Measurements from ENCODE around the gene CDH24. TPM values are rescaled to one million over a fixed set of nuclear protein-coding genes. Genes with fewer than 3 reads are reported as not detected.

CDH24 gene
- total RNA-seq, 2 donors from 2014 or later = 16.9 to 17.2 TPM

- Mint-ChIP-seq H3K9me3 (peaks cover 5% of the 10 kb centered on the region), H3K4me3 (no peak overlapping the region), H3K4me1 (peaks cover 27% of the 10 kb centered on the region), H3K27me3 (ENCODE audit: insufficient read depth) (no peaks in the 10 kb centered on the region), H3K27ac (no peak overlapping the region), H3K36me3 (ENCODE audit: low read depth) (peaks cover 30% of the 10 kb centered on the region)
- DNase-seq = no peak
- Histone ChIP-seq H3K27ac (ENCODE audit: low read depth, low read length) (no peak overlapping the region), H3K9me3 (ENCODE audit: control insufficient read depth, low read length) (no peaks in the 10 kb centered on the region), H3K36me3 (ENCODE audit: control insufficient read depth, insufficient read depth, low read length) (peaks cover 31% of the 10 kb centered on the region), H3K4me1 (ENCODE audit: control insufficient read depth, insufficient read depth, low read length) (peaks cover 19% of the 10 kb centered on the region), H3K4me3 (ENCODE audit: low read length) (no peak overlapping the region), H3K27me3 (ENCODE audit: control insufficient read depth, insufficient read depth, low read length, poor library complexity, severe bottlenecking) (no peaks in the 10 kb centered on the region), H3K9ac (ENCODE audit: extremely low read depth, low read length, poor library complexity, severe bottlenecking) (no peak overlapping the region)
- 95 to 100% methylated on average over 2 to 8 of the region's 9 CpGs for WGBS, 2 experiments (ENCODE audit: insufficient coverage in 1 of 2, insufficient read length in 1 of 2)
- no peak for TF ChIP-seq CTCF (conservative IDR thresholded peaks at IDR 0.05)
Measured at GRCh38 chr14:23049011-23049410, 8.3 kb downstream of the CDH24 start.

- Histone ChIP-seq H3K9ac (ENCODE audit: extremely low read depth, low read length, poor library complexity, severe bottlenecking) (no peak overlapping the region), H3K27me3 (ENCODE audit: control insufficient read depth, insufficient read depth, low read length, poor library complexity, severe bottlenecking) (no peaks in the 10 kb centered on the region), H3K9me3 (ENCODE audit: control insufficient read depth, low read length) (no peaks in the 10 kb centered on the region), H3K36me3 (ENCODE audit: control insufficient read depth, insufficient read depth, low read length) (peaks cover 25% of the 10 kb centered on the region), H3K4me1 (ENCODE audit: control insufficient read depth, insufficient read depth, low read length) (peaks cover 19% of the 10 kb centered on the region), H3K4me3 (ENCODE audit: low read length) (no peak overlapping the region), H3K27ac (ENCODE audit: low read depth, low read length) (no peak overlapping the region)
- 97 to 99% methylated on average over 47 to 85 of the region's 85 CpGs for WGBS, 2 experiments (ENCODE audit: insufficient coverage in 1 of 2, insufficient read length in 1 of 2)
- peaks cover 25% of the 10 kb centered on the region for H3K36me3 Mint-ChIP-seq (ENCODE audit: low read depth)
- no peak overlapping the region for H3K4me3 Mint-ChIP-seq
- H3K4me1 Mint-ChIP-seq = peaks cover 30% of the 10 kb centered on the region
- no peak for DNase-seq
- no peaks in the 10 kb centered on the region for H3K27me3 Mint-ChIP-seq (ENCODE audit: insufficient read depth)
- TF ChIP-seq CTCF (conservative IDR thresholded peaks at IDR 0.05) = no peak
- no peak overlapping the region for H3K27ac Mint-ChIP-seq
- H3K9me3 Mint-ChIP-seq = peaks cover 5% of the 10 kb centered on the region
Measured at GRCh38 chr14:23047751-23048693, 9.3 kb downstream of the CDH24 start.

GRCh38 chr14:23047034-23047634 is 10.2 kb downstream of the CDH24 start:
- Histone ChIP-seq H3K4me3 (ENCODE audit: low read length) (no peak overlapping the region), H3K9ac (ENCODE audit: extremely low read depth, low read length, poor library complexity, severe bottlenecking) (no peak overlapping the region), H3K4me1 (ENCODE audit: control insufficient read depth, insufficient read depth, low read length) (peaks cover 19% of the 10 kb centered on the region), H3K27me3 (ENCODE audit: control insufficient read depth, insufficient read depth, low read length, poor library complexity, severe bottlenecking) (no peaks in the 10 kb centered on the region), H3K9me3 (ENCODE audit: control insufficient read depth, low read length) (no peaks in the 10 kb centered on the region), H3K27ac (ENCODE audit: low read depth, low read length) (no peak overlapping the region), H3K36me3 (ENCODE audit: control insufficient read depth, insufficient read depth, low read length) (peaks cover 20% of the 10 kb centered on the region)
- TF ChIP-seq CTCF (conservative IDR thresholded peaks at IDR 0.05) = no peak
- Mint-ChIP-seq H3K27ac (no peak overlapping the region), H3K36me3 (ENCODE audit: low read depth) (peaks cover 20% of the 10 kb centered on the region), H3K4me3 (no peak overlapping the region), H3K4me1 (peaks cover 25% of the 10 kb centered on the region), H3K9me3 (peaks cover 5% of the 10 kb centered on the region), H3K27me3 (ENCODE audit: insufficient read depth) (no peaks in the 10 kb centered on the region)
- DNase-seq = no peak
- WGBS, 2 experiments (ENCODE audit: insufficient coverage in 1 of 2, insufficient read length in 1 of 2) = 89 to 93% methylated on average over 5 to 6 of the region's 6 CpGs
